Astrocyte of the cerebellum (primary cell): ENCODE measurements around the gene SLC13A5.

ENCODE experiments used
- DNase-seq: peaks from one replicate; pipeline ENCODE4 v3.0.0-alpha.2; 2011; ENCODE audit warnings: low read depth
- H3K4me3 ChIP-seq: 2 replicates; pipeline ENCODE4 v1.5.1; 2011; ENCODE audit warnings: mild to moderate bottlenecking, low read depth, low read length, moderate library complexity
- in situ Hi-C: cut with HindIII; loops from 2 replicates; pipeline ENCODE4 v1.10.0; 2017; ENCODE audit warnings: low sequenced_read_pairs
- TF ChIP-seq, protein P1 (sequence below): IDR thresholded peaks from 2 replicates; pipeline ENCODE4 v1.5.1; 2012; ENCODE audit warnings: low read length, low read depth, moderate library complexity, mild to moderate bottlenecking; ENCODE audit errors: missing control alignments

Gene SLC13A5

DNA sequence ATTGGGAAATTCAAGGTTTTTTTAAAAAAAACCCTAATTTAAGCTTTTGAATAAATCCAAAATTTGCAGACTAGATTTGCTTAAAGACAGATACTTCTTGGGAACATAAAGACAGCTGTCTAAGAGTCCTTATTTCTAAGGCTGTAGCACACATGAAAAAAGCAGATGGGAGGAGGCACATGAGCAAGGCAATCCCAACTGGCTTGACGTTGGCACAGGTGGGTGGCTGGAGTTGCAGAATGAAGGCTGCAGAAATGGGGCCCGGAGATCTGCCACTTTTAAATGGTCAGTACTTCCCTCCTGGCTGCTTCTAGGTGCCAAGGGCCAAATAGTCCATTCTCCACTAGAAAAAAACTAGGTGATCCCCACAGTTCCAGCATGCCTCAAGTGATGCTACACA, 77.1 kb downstream of the SLC13A5 start:
- no peak for DNase-seq
- H3K4me3 ChIP-seq, result no peak overlapping the region
- in situ Hi-C loops, result no loop called here
- TF ChIP-seq, protein P1, sequence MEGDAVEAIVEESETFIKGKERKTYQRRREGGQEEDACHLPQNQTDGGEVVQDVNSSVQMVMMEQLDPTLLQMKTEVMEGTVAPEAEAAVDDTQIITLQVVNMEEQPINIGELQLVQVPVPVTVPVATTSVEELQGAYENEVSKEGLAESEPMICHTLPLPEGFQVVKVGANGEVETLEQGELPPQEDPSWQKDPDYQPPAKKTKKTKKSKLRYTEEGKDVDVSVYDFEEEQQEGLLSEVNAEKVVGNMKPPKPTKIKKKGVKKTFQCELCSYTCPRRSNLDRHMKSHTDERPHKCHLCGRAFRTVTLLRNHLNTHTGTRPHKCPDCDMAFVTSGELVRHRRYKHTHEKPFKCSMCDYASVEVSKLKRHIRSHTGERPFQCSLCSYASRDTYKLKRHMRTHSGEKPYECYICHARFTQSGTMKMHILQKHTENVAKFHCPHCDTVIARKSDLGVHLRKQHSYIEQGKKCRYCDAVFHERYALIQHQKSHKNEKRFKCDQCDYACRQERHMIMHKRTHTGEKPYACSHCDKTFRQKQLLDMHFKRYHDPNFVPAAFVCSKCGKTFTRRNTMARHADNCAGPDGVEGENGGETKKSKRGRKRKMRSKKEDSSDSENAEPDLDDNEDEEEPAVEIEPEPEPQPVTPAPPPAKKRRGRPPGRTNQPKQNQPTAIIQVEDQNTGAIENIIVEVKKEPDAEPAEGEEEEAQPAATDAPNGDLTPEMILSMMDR, result no peak
